GM12875 (cell line): ENCODE measurements around the gene TMC4.

ENCODE experiments used
- H3K4me3 ChIP-seq: one replicate; pipeline ENCODE4 v1.5.1; 2011; ENCODE audit warnings: low read depth, low read length, control low read depth
- TF ChIP-seq, protein P1 (sequence below): IDR thresholded peaks from 2 replicates; pipeline ENCODE4 v1.5.1; 2011; ENCODE audit warnings: low read depth, mild to moderate bottlenecking, control low read depth, inconsistent platforms, low read length, moderate library complexity, borderline replicate concordance; ENCODE audit not compliant: insufficient read depth

TMC4 gene

DNA sequence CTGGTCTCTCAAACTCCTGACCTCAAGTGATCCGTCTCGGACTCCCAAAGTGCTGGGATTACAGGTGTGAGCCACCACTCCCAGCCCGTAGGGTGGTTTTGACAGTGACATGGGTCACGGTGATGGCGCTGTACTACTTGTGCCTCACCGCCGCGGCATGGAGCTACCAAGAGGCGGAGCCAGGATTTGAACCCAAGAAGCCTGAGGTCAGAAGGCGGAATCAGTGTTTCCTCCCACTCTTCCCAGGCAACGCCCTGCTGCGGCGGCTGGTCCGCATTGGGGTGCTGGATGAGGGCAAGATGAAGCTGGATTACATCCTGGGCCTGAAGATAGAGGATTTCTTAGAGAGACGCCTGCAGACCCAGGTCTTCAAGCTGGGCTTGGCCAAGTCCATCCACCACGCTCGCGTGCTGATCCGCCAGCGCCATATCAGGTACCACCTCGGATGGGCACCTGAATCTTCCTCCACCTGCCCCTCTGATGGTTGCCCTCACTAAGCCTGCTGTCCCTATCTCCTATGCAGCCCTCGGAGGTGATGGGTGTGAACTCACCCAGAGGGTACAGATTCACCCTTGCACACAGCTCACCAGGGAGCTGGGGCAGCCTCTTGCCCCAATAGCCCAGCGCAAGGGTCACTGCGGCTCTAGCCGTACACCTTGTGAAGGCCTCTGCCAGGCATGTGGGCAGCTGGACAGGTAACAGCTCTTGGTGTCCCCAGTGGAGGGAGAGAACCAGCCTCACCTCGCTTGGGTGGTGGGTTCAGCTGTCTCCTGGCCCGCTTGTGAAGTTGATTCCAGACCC, 33.3 kb upstream of the TMC4 start:
- TF ChIP-seq, protein P1, sequence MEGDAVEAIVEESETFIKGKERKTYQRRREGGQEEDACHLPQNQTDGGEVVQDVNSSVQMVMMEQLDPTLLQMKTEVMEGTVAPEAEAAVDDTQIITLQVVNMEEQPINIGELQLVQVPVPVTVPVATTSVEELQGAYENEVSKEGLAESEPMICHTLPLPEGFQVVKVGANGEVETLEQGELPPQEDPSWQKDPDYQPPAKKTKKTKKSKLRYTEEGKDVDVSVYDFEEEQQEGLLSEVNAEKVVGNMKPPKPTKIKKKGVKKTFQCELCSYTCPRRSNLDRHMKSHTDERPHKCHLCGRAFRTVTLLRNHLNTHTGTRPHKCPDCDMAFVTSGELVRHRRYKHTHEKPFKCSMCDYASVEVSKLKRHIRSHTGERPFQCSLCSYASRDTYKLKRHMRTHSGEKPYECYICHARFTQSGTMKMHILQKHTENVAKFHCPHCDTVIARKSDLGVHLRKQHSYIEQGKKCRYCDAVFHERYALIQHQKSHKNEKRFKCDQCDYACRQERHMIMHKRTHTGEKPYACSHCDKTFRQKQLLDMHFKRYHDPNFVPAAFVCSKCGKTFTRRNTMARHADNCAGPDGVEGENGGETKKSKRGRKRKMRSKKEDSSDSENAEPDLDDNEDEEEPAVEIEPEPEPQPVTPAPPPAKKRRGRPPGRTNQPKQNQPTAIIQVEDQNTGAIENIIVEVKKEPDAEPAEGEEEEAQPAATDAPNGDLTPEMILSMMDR, result no peak
- no peak overlapping the region for H3K4me3 ChIP-seq

DNA sequence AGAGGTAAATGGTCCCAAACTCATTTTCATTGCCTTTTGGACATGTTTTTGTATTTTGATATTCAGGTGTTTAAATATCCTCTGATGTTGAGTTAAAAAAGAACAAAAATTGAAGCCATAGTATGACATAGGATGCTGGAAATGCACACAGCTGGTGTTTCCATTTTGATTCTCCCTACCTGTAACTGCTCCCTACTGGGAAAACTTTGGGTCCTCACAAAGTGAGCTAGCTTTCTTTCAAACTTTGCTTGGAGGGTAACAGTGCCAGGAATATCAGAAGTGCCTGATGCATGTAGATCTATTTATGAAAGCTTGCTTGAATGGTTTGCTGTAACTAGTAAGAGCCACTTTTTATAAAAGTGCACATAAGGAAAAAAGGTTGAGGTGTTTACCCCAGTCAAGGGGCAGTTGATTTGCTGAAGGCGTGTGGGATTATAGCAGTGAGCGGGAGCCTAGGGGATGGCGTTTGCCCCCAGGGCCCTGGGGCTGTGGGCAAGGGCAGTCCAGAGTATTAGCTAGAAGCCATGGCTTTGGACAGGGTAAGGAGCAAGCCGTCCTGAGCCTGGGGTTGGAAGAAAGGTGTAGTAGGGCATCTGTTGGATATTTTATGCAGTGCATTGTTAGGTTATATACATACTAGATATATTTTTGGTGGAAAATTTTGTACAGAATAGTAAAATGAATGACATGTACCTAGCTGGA, 32.0 kb upstream of the TMC4 start:
- H3K4me3 ChIP-seq, result no peak overlapping the region
- TF ChIP-seq, protein P1, result no peak

DNA sequence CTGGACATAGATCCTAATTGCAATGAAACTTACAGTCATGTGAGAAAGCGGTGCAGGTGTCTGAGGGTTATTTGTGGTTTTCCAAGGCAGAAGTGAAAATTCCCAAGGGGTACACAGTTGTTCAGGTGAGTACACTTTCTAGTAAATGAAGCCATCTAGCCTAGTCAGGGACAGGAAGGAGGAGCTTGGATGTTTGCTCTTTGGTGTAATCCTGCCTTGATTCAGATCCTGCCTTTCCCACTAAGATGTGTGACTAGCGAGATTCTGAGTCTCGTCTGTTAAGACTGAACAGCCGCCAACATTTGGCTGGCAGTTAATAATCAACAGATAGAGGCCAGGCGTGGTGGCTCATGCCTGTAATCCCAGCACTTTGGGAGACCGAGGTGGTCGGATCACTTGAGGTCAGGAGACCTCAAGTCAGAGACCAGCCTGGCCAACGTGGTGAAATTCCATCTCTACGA, 30.2 kb upstream of the TMC4 start:
- H3K4me3 ChIP-seq, result peak overlapping the region; percentile 86

DNA sequence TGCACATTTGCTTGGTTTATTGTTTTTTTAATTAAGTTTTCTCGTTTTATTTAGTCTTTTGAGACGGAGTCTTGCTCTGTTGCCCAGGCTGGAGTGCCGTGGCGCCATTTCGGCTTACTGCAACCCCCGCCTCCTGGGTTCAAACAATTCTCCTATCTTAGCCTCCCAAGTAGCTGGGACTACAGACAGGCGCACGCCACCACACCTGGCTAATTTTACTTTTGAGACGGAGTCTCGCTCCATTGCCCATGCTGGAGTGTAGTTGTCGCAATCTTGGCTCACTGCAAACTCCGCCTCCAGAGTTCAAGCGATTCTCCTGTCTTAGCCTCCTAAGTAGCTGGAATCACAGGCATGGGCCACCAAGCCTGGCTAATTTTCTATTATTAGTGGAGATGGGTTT, 29.0 kb upstream of the TMC4 start:
- TF ChIP-seq, protein P1, result no peak
- H3K4me3 ChIP-seq, result peak overlapping the region; percentile 86

More for the DNA sequence above, 30.2 kb upstream of the TMC4 start:
- TF ChIP-seq, protein P1, result no peak

DNA sequence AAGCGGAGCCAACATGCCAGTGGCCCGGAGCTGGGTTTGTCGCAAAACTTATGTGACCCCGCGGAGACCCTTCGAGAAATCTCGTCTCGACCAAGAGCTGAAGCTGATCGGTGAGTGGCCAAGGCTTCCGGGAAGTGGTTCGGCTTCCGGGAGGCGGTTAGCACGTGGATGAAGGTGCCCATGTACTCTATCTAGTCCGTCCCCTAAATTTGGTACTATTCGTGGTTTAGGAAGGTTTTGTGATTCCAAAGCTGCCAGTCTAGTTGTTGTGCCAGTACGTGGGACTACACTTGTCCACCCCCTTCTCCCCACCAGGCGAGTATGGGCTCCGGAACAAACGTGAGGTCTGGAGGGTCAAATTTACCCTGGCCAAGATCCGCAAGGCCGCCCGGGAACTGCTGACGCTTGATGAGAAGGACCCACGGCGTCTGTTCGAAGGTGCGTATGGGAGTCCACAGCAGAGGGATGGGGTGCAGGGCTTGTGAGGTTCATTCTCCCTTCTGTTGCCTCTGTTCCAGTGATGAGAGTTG, 28.3 kb upstream of the TMC4 start:
- H3K4me3 ChIP-seq, result peak overlapping the region; percentile 86
- TF ChIP-seq, protein P1, result no peak

DNA sequence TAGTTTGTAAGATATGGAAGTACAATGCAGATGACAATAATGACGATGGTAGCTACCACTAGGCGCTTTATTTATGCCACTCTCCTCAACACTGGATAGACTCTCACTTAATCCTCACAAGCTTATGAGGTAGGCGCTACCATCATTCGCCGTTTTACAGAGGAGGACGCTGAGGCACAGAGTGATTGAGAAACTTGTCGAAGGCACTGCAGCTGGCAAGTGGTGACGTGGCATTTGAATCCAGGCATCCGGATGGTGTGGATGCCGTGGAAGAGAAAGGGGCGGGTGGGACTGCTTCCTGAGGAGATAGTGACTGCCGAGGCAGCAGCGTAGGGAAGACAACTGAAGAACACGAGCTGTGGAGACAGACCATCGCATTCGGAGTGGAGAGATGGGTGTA, 26.4 kb upstream of the TMC4 start:
- TF ChIP-seq, protein P1, result no peak
- H3K4me3 ChIP-seq, result no peak overlapping the region
